Mesendoderm (in vitro differentiated cells): ENCODE measurements around the gene SLC39A11.
"Not testable (repeated sequence)": the region's sequence is repeated elsewhere in the genome, so short reads cannot be mapped to it uniquely, and the experiment has no call there.

Source experiments
- DNase-seq: peaks from one replicate; pipeline ENCODE4 v3.0.0; 2013
- H2AK5ac ChIP-seq: 2 replicates; pipeline ENCODE4 v1.6.1; 2013; ENCODE audit warnings: low read length, inconsistent platforms
- H2BK120ac ChIP-seq: 2 replicates; pipeline ENCODE4 v1.6.1; 2013; ENCODE audit warnings: low read depth, mild to moderate bottlenecking, low read length, moderate library complexity, mixed read lengths
- H2BK15ac ChIP-seq: replicated peaks from 2 replicates; pipeline ENCODE4 v1.6.1; 2013; ENCODE audit warnings: low read depth, mild to moderate bottlenecking, moderate library complexity
- H2BK5ac ChIP-seq: 2 replicates; pipeline ENCODE4 v1.6.1; 2013; ENCODE audit warnings: low read length, inconsistent platforms
- H3K18ac ChIP-seq: 2 replicates; pipeline ENCODE4 v1.6.1; 2013; ENCODE audit warnings: mild to moderate bottlenecking, low read length, mixed read lengths
- H3K23ac ChIP-seq: one replicate; pipeline ENCODE4 v1.6.1; 2013; ENCODE audit warnings: low read length
- H3K27ac ChIP-seq: 2 replicates; pipeline ENCODE4 v1.5.1; 2013; ENCODE audit warnings: low read depth, mild to moderate bottlenecking, inconsistent platforms, low read length, moderate library complexity
- H3K27me3 ChIP-seq: 2 replicates; pipeline ENCODE4 v1.6.1; 2013; ENCODE audit warnings: low read length, control low read depth, mild to moderate bottlenecking, inconsistent platforms; ENCODE audit not compliant: insufficient read depth, poor library complexity
- H3K36me3 ChIP-seq: 2 replicates; pipeline ENCODE4 v1.6.1; 2013; ENCODE audit warnings: low read length, inconsistent platforms; ENCODE audit not compliant: control insufficient read depth, insufficient read depth
- H3K4ac ChIP-seq: one replicate; pipeline ENCODE4 v1.6.1; 2013; ENCODE audit warnings: low read depth, mild to moderate bottlenecking, low read length, moderate library complexity
- H3K4me1 ChIP-seq: 2 replicates; pipeline ENCODE4 v1.6.1; 2013; ENCODE audit warnings: low read depth, low read length, inconsistent platforms; ENCODE audit not compliant: control insufficient read depth
- H3K4me2 ChIP-seq: 2 replicates; pipeline ENCODE4 v1.6.1; 2013; ENCODE audit warnings: low read length
- H3K4me3 ChIP-seq: 2 replicates; pipeline ENCODE4 v1.5.1; 2013; ENCODE audit warnings: mild to moderate bottlenecking, low read length
- H3K56ac ChIP-seq: one replicate; pipeline ENCODE4 v1.6.1; 2013; ENCODE audit warnings: low read length
- H3K79me1 ChIP-seq: 2 replicates; pipeline ENCODE4 v1.6.1; 2013; ENCODE audit warnings: low read length, inconsistent platforms
- H3K79me2 ChIP-seq: 2 replicates; pipeline ENCODE4 v1.6.1; 2013; ENCODE audit warnings: mild to moderate bottlenecking, low read length; ENCODE audit not compliant: control insufficient read depth, insufficient read depth
- H3K9ac ChIP-seq: 2 replicates; pipeline ENCODE4 v1.6.1; 2013; ENCODE audit warnings: low read length, inconsistent platforms
- H4K5ac ChIP-seq: one replicate; pipeline ENCODE4 v1.6.1; 2013; ENCODE audit warnings: low read length
- H4K8ac ChIP-seq: one replicate; pipeline ENCODE4 v1.6.1; 2013; ENCODE audit warnings: low read depth, mild to moderate bottlenecking, control low read depth, low read length, moderate library complexity
- WGBS: extraction: QIAGEN DNeasy Blood & Tissue Kit; methylation state at CpG from one replicate; pipeline ENCODE4 v1.1.7; 2013; ENCODE audit warnings: low lambda C conversion rate, missing lambda C conversion rate; ENCODE audit not compliant: insufficient coverage; ENCODE audit errors: extremely low coverage; 5-methylcytosine and 5-hydroxymethylcytosine counted together

Gene SLC39A11

GRCh38 chr17:72640415-72641165, 451.9 kb downstream of the SLC39A11 start:
- no peak overlapping the region for H2AK5ac ChIP-seq
- H3K18ac ChIP-seq = no peak overlapping the region
- H3K79me1 ChIP-seq = no peaks in the 10 kb centered on the region
- no peak overlapping the region for H4K5ac ChIP-seq
- H3K56ac ChIP-seq = no peak overlapping the region
- no peak overlapping the region for H3K4ac ChIP-seq
- H3K4me3 ChIP-seq = no peak overlapping the region
- no peak overlapping the region for H2BK15ac ChIP-seq
- no CpG with 5 or more reads among the region's 61 CpGs for WGBS
- no peak overlapping the region for H2BK5ac ChIP-seq
- H3K9ac ChIP-seq = no peak overlapping the region
- H4K8ac ChIP-seq = no peak overlapping the region
- H3K36me3 ChIP-seq = no peaks in the 10 kb centered on the region
- no peaks in the 10 kb centered on the region for H3K79me2 ChIP-seq
- no peak overlapping the region for H3K23ac ChIP-seq
- H3K27ac ChIP-seq = no peak overlapping the region
- no peaks in the 10 kb centered on the region for H3K4me1 ChIP-seq
- H3K4me2 ChIP-seq = no peak overlapping the region
- H3K27me3 ChIP-seq = no peaks in the 10 kb centered on the region
- no peak overlapping the region for H2BK120ac ChIP-seq
- no peak for DNase-seq

GRCh38 chr17:72639711-72640110, 452.8 kb downstream of the SLC39A11 start:
- no peak for DNase-seq
- WGBS = no CpG with 5 or more reads among the region's 7 CpGs

GRCh38 chr17:72638932-72639331, 453.6 kb downstream of the SLC39A11 start:
- H3K56ac ChIP-seq, H3K4me1 ChIP-seq, H3K9ac ChIP-seq, H2BK15ac ChIP-seq, H2BK120ac ChIP-seq, H3K18ac ChIP-seq, H3K36me3 ChIP-seq, DNase-seq, H3K79me1 ChIP-seq, H4K5ac ChIP-seq, H2BK5ac ChIP-seq, H3K4me3 ChIP-seq, H3K4me2 ChIP-seq, H3K4ac ChIP-seq, H3K27ac ChIP-seq, H4K8ac ChIP-seq, H3K79me2 ChIP-seq, H3K23ac ChIP-seq, H3K27me3 ChIP-seq, H2AK5ac ChIP-seq: not testable (repeated sequence)
- WGBS = no CpG with 5 or more reads among the region's 3 CpGs

More at GRCh38 chr17:72639711-72640110, 452.8 kb downstream of the SLC39A11 start:
- no peak overlapping the region for H3K56ac ChIP-seq
- H3K4ac ChIP-seq = no peak overlapping the region
- H3K79me2 ChIP-seq = no peaks in the 10 kb centered on the region
- H2BK120ac ChIP-seq = no peak overlapping the region
- H3K79me1 ChIP-seq = no peaks in the 10 kb centered on the region
- H2BK15ac ChIP-seq = no peak overlapping the region
- no peaks in the 10 kb centered on the region for H3K4me1 ChIP-seq
- no peak overlapping the region for H3K23ac ChIP-seq
- no peak overlapping the region for H2AK5ac ChIP-seq
- H4K5ac ChIP-seq = no peak overlapping the region
- no peaks in the 10 kb centered on the region for H3K36me3 ChIP-seq
- no peak overlapping the region for H3K4me3 ChIP-seq
- H3K4me2 ChIP-seq = no peak overlapping the region
- no peak overlapping the region for H3K27ac ChIP-seq
- no peak overlapping the region for H4K8ac ChIP-seq
- no peak overlapping the region for H2BK5ac ChIP-seq
- H3K27me3 ChIP-seq = no peaks in the 10 kb centered on the region
- no peak overlapping the region for H3K18ac ChIP-seq
- no peak overlapping the region for H3K9ac ChIP-seq

GRCh38 chr17:72635034-72635635, 457.4 kb downstream of the SLC39A11 start:
- no CpG with 5 or more reads among the region's 14 CpGs for WGBS
- no peak overlapping the region for H3K4me2 ChIP-seq
- H3K4me1 ChIP-seq = no peaks in the 10 kb centered on the region
- no peak overlapping the region for H2BK5ac ChIP-seq
- no peak overlapping the region for H2BK15ac ChIP-seq
- H3K36me3 ChIP-seq = no peaks in the 10 kb centered on the region
- no peak overlapping the region for H3K4me3 ChIP-seq
- no peaks in the 10 kb centered on the region for H3K27me3 ChIP-seq
- no peaks in the 10 kb centered on the region for H3K79me2 ChIP-seq
- no peak overlapping the region for H3K56ac ChIP-seq
- H3K23ac ChIP-seq = no peak overlapping the region
- H4K5ac ChIP-seq = no peak overlapping the region
- H3K27ac ChIP-seq = no peak overlapping the region
- no peak overlapping the region for H3K18ac ChIP-seq
- no peak overlapping the region for H2AK5ac ChIP-seq
- H3K9ac ChIP-seq = no peak overlapping the region
- H4K8ac ChIP-seq = no peak overlapping the region
- H2BK120ac ChIP-seq = no peak overlapping the region
- no peak for DNase-seq
- no peak overlapping the region for H3K4ac ChIP-seq
- H3K79me1 ChIP-seq = no peaks in the 10 kb centered on the region

GRCh38 chr17:72634621-72635020, 457.9 kb downstream of the SLC39A11 start:
- no peak overlapping the region for H3K18ac ChIP-seq
- H2BK120ac ChIP-seq = no peak overlapping the region
- no peak overlapping the region for H3K4me2 ChIP-seq
- no peak overlapping the region for H3K56ac ChIP-seq
- H3K9ac ChIP-seq = no peak overlapping the region
- H3K27ac ChIP-seq = no peak overlapping the region
- no CpG with 5 or more reads among the region's 7 CpGs for WGBS
- H3K79me1 ChIP-seq = no peaks in the 10 kb centered on the region
- no peaks in the 10 kb centered on the region for H3K27me3 ChIP-seq
- no peak overlapping the region for H2AK5ac ChIP-seq
- no peak overlapping the region for H4K5ac ChIP-seq
- H3K4me3 ChIP-seq = no peak overlapping the region
- H3K4ac ChIP-seq = no peak overlapping the region
- no peaks in the 10 kb centered on the region for H3K36me3 ChIP-seq
- no peak overlapping the region for H2BK15ac ChIP-seq
- no peaks in the 10 kb centered on the region for H3K4me1 ChIP-seq
- H2BK5ac ChIP-seq = no peak overlapping the region
- no peak overlapping the region for H3K23ac ChIP-seq
- no peak overlapping the region for H4K8ac ChIP-seq
- H3K79me2 ChIP-seq = no peaks in the 10 kb centered on the region
- no peak for DNase-seq
